ENCODE data around the gene NXPH4.

NXPH4 gene

DNA sequence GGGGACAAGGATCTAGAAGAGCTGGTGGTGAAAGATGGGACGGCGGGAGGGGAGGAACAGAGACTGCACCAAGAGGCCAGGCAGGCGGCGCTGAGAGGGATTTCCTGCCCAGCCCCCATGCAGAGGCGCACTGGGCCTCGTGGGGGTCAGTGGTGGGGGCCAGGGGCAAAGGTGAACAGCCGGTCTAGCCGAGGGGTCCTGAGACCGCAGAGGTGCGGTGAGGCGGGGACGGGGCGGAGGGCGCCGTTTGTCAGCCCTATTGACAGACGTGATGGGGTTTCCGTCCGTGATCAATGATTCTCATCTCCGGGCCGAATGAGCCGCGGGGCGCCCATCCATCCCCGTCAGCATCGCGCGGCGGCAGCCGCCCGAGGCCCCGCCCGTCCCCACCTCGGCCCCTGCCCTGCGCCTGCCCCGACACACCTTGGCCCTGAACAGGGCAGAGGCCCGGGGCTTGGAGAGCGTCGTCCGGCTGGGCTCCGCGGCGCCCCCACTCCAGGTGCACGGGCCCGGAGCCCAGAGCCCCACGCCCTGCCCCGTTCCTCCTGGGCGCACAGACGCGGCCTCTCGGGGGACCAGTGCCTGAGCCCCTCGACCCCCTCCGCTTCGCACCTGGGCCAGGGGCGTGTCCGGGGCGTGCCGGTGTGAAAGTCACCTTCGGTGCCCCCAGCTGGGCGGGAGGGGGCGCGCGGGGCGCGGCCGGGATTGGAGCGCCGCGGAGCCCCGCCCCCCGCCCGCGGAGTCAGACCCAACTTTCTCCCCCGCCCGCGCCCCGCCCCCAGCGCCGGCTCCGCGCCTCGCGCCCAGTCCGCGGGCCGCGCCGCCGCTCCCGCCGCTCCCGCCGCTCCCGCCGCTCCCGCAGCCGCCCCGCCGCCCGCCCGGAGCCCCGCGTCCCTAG is at the start of gene NXPH4:
TSS of gene NXPH4 (plus strand) at position 781 of the 898 bp plus-strand sequence. CDS start 176 bp downstream, outside the sequence.
- in situ Hi-C loops (cut with HindIII; ENCODE audit: low sequenced_read_pairs), result no loop called here

DNA sequence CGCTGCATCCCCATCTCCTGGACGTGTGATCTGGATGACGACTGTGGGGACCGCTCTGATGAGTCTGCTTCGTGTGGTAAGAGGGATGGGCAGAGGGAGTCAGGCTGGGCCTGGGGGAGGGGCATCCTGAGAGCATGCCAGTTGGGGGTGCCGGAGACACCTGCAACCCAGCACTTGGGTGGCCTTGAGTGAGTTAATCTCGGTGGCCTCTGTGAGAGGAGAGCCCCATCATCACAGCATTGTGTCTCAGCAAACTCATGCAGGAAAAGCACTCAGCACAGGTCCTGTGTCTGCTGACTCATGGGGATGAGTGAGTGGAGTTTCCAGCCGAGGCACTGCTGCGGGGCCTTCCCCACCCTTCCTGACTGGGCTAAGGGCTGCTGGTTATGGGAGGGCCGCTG is 49.6 kb upstream of the NXPH4 start:
- in situ Hi-C loops (cut with HindIII; ENCODE audit: low sequenced_read_pairs), result no loop called here

DNA sequence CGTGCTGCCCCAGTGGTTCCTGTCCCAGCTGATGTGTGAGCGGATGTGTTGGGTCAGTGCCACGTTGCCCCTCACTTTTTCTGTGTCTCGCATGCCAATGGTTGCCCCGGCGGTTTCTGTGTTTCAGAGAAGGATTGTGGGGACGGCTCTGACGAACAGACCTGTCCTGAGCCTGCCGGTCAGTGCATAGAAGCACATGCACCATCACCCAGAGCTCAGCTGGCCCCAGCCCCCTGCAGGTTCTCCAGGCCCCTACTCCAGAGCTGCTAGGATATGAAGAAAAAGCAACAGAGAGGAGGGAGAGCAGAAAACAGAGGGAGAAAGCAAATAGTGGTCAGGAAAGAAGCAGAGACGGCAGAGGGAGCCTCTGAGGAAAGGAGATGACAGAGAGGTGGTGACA is 48.5 kb upstream of the NXPH4 start:
- in situ Hi-C loops (cut with HindIII; ENCODE audit: low sequenced_read_pairs), result no loop called here

DNA sequence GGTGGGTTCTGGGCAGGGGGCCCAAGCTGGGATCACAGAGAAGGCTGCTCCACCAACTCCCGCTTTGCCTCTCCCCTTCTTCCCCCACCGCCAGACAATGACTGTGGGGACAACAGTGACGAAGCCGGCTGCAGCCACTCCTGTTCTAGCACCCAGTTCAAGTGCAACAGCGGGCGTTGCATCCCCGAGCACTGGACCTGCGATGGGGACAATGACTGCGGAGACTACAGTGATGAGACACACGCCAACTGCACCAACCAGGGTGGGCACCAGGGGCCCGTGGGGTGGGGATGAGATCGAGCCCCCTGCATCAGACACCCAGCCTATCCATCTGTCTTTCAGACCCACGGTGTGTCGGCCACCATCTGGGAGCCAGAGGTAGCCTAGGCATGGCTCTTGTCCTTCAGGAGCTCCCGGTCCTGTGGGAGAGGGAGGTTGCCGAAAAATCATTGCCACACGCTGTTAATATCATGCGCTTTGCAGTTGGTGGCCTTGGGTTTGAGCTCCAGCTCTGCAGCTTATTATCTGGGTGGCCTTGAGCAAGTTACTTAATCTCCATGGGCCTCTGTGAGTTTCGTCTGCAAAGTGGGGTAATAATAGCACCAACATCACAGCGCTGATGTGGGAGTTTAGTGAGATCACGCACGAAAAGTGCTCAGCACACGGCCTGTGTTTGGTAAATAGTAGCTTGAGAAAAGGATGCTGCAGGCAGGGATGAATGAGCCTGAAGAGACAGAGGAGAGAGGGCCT is 47.4 kb upstream of the NXPH4 start:
- in situ Hi-C loops (cut with HindIII; ENCODE audit: low sequenced_read_pairs), result no loop called here

DNA sequence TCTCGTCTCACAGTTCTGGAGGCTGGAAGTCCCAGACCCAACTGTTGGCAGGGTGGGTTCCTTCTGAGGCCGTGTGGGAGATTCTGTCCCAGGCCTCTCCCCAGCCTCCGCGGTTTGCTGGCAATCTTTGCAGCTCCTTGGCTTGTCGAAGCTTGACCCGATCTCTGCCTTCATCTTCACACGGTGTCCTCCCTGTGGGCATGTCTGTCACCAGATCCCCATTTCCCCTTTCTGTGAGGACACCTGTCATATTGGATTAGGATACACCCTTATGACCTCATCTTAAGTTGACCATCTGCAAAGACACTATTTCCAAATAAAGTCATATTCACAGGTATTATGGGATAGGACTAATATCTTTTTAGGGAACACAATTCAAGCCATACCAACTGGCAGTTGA is 46.6 kb upstream of the NXPH4 start:
- in situ Hi-C loops (cut with HindIII; ENCODE audit: low sequenced_read_pairs), result loop anchor here (5.0 kb wide), 2 partner anchors 48 to 103 kb away; no protein-coding TSS in a partner anchor

DNA sequence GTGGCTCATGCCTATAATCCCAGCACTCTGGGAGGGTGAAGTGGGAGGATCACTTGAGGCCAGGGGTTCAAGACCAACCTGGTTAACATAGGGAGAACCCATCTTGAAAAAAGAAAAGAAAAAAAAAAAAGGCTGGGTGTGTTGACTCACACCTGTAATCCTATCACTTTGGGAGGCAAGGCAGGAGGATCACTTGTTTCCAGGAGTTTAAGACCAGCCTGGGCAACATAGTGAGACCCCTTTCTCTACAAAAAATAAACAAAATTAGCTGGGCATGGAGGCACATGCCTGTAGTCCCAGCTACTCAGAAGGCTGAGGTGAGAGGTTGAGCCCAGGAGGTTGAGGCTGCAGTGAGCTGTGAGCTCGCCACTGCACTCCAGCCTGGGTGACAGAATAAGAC is 46.2 kb upstream of the NXPH4 start:
- in situ Hi-C loops (cut with HindIII; ENCODE audit: low sequenced_read_pairs), result loop anchor here (5.0 kb wide), 2 partner anchors 48 to 103 kb away; no protein-coding TSS in a partner anchor

DNA sequence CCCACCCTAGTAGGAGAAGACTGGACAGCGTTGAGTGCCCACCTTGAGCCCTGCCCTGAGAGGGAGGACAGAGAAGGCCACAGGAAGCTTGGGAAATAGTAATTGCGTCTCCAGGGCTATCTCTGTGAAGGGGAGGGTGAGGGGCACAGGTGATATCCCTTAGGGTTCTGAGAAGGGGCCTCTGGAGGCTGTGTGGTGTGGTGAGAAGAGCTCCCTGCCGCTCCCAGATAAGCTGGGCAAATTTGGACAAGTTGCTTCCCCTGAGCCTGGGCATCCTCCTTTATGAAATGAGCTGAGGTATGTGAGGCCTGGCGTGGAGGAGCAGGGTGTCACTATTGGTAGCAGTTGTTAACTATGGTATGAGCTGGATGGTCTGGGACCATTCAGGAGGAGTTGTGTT is 45.7 kb upstream of the NXPH4 start:
- in situ Hi-C loops (cut with HindIII; ENCODE audit: low sequenced_read_pairs), result loop anchor here (5.0 kb wide), 2 partner anchors 49 to 104 kb away; no protein-coding TSS in a partner anchor

DNA sequence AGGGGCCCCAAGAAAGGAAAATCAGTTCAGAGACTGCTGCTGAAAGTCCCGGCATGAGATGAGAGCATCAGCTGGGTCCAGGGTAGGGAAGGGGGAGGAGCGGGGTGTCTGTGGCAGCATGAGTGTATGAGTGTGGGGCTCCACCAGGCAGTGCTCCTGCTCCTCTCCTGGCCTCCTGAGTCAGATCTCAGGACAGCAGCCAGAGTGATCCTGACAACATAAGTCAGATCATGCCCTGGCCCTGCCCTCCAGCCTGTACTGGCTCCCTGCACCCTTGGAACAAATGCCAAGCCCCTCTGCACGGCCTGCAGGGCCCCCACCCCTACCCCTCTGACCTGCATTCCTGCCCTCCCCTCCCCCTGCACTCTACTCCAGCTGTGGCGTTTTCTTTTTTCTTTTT is 44.9 kb upstream of the NXPH4 start:
- in situ Hi-C loops (cut with HindIII; ENCODE audit: low sequenced_read_pairs), result loop anchor here (5.0 kb wide), 2 partner anchors 49 to 104 kb away; no protein-coding TSS in a partner anchor

DNA sequence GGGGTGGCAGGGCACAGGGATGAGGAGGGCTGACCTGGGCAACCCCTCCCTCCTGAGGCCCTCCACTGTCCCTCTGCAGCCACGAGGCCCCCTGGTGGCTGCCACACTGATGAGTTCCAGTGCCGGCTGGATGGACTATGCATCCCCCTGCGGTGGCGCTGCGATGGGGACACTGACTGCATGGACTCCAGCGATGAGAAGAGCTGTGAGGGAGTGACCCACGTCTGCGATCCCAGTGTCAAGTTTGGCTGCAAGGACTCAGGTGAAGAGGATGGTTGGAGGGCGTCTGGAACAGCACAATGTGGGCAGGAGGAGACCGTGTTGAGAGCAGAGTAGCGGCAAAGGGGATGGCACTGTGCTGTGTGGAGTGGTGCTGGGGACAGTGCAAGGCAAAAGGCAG is 43.5 kb upstream of the NXPH4 start:
- in situ Hi-C loops (cut with HindIII; ENCODE audit: low sequenced_read_pairs), result loop anchor here (5.0 kb wide), 2 partner anchors 51 to 106 kb away; no protein-coding TSS in a partner anchor

DNA sequence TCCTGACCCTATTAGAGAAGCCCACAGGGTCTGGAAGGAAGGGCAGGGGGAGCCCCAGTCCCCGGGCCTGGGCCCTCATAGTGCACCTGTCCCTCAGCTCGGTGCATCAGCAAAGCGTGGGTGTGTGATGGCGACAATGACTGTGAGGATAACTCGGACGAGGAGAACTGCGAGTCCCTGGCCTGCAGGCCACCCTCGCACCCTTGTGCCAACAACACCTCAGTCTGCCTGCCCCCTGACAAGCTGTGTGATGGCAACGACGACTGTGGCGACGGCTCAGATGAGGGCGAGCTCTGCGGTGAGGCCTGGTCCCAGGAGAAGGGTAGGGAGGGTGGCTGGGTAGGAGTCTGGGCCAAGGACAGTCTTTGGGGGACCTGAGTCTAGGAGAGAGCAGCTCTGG is 42.9 kb upstream of the NXPH4 start:
- in situ Hi-C loops (cut with HindIII; ENCODE audit: low sequenced_read_pairs), result loop anchor here (5.0 kb wide), 2 partner anchors 51 to 106 kb away; no protein-coding TSS in a partner anchor

DNA sequence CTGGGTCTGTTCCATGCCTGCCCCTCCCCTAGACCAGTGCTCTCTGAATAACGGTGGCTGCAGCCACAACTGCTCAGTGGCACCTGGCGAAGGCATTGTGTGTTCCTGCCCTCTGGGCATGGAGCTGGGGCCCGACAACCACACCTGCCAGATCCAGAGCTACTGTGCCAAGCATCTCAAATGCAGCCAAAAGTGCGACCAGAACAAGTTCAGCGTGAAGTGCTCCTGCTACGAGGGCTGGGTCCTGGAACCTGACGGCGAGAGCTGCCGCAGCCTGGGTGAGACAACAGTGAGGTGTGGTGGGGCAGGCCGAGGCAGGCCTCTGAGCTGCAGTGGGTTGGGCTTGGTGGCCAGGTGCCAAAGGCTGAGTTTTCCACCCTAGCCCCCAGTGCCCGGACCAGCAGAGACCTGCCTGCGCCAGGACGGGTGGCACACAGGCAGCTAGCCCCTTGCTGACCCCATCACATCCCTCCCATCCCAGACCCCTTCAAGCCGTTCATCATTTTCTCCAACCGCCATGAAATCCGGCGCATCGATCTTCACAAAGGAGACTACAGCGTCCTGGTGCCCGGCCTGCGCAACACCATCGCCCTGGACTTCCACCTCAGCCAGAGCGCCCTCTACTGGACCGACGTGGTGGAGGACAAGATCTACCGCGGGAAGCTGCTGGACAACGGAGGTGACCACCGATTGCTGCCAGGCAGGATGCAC is 41.0 kb upstream of the NXPH4 start:
- in situ Hi-C loops (cut with HindIII; ENCODE audit: low sequenced_read_pairs), result no loop called here

DNA sequence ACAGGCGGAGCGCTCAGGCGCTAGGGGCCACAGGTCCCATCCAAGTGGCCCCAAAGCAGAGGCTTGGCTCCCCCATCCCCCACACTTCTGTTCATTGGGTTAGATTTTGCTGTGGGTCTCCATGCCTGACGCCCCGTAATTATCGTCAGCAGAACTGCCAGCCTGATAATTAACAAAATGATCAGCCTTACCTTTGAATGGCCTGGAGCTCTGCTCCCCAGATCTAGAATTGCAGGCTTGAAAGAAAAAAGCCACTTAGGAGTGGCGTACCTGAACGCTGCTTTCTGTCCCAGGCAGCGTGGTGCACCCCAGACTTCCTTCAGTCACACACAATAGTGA is 40.5 kb upstream of the NXPH4 start:
- in situ Hi-C loops (cut with HindIII; ENCODE audit: low sequenced_read_pairs), result no loop called here

DNA sequence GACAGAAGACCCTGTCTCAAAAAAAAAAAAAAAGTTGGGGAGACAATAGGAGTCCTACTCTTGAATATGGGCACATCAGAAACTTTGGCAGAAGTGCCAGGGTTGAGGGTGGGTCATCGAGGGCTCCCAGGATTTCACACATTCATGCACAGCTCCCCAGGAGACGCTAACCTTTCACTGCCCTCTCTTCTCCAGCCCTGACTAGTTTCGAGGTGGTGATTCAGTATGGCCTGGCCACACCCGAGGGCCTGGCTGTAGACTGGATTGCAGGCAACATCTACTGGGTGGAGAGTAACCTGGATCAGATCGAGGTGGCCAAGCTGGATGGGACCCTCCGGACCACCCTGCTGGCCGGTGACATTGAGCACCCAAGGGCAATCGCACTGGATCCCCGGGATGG is 39.7 kb upstream of the NXPH4 start:
- in situ Hi-C loops (cut with HindIII; ENCODE audit: low sequenced_read_pairs), result no loop called here

DNA sequence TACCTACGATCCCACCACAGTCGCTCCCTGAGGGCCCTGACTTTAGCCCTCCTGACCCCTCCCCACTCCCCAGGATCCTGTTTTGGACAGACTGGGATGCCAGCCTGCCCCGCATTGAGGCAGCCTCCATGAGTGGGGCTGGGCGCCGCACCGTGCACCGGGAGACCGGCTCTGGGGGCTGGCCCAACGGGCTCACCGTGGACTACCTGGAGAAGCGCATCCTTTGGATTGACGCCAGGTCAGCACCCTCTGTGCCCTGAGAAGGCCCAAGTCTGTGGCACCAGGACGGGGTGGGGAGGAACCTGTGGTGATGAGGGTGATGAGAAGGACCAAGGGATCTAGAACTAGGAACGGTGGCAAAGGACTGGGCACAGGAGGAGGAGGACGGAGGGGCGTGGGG is 39.2 kb upstream of the NXPH4 start:
- in situ Hi-C loops (cut with HindIII; ENCODE audit: low sequenced_read_pairs), result no loop called here

DNA sequence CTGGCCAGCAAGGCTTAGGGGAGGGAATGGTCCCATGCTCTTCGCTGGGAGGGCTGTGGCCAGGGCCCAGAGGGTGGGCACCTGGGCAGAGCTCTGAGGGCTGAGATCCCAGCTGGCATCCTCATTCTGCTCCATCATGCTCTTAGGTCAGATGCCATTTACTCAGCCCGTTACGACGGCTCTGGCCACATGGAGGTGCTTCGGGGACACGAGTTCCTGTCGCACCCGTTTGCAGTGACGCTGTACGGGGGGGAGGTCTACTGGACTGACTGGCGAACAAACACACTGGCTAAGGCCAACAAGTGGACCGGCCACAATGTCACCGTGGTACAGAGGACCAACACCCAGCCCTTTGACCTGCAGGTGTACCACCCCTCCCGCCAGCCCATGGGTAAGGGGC is 38.4 kb upstream of the NXPH4 start:
- in situ Hi-C loops (cut with HindIII; ENCODE audit: low sequenced_read_pairs), result no loop called here

DNA sequence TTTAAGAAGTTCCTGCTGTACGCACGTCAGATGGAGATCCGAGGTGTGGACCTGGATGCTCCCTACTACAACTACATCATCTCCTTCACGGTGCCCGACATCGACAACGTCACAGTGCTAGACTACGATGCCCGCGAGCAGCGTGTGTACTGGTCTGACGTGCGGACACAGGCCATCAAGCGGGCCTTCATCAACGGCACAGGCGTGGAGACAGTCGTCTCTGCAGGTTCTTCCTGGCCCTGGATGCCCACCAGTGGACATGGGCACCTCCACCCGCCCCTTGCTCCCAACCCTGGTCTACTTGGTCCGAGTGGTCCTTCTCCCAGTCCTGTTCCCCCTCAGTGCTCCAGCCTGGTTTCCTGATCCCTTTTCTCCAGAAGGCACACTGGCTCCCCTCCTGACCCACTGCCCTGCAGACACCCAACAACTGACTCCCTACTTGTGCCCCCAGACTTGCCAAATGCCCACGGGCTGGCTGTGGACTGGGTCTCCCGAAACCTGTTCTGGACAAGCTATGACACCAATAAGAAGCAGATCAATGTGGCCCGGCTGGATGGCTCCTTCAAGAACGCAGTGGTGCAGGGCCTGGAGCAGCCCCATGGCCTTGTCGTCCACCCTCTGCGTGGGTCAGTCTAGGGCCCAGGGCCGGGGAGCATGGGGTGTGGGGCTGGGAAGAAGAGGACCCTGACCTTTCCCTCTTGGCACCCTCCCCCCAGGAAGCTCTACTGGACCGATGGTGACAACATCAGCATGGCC is 37.1 kb upstream of the NXPH4 start:
- in situ Hi-C loops (cut with HindIII; ENCODE audit: low sequenced_read_pairs), result no loop called here

DNA sequence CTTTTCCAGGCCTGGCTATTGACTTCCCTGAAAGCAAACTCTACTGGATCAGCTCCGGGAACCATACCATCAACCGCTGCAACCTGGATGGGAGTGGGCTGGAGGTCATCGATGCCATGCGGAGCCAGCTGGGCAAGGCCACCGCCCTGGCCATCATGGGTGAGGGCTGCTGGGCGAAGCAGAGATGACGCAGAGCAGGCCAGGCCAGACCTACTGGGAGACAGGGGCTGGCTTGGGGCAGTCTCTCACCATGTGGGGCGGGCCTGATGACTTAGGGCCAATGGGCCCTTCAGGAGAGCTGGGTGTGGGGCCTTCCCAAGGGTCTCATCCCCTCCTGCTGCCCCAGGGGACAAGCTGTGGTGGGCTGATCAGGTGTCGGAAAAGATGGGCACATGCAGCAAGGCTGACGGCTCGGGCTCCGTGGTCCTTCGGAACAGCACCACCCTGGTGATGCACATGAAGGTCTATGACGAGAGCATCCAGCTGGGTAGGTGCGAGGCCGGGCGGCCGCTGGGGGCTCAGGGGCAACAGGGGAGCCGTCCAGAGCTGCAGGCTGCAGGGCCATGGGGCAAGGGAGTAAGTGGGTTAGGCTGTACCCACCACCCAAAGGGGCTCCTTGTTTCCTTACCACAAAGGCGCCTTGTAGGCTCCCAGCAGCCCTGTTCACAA is 36.1 kb upstream of the NXPH4 start:
- in situ Hi-C loops (cut with HindIII; ENCODE audit: low sequenced_read_pairs), result no loop called here

DNA sequence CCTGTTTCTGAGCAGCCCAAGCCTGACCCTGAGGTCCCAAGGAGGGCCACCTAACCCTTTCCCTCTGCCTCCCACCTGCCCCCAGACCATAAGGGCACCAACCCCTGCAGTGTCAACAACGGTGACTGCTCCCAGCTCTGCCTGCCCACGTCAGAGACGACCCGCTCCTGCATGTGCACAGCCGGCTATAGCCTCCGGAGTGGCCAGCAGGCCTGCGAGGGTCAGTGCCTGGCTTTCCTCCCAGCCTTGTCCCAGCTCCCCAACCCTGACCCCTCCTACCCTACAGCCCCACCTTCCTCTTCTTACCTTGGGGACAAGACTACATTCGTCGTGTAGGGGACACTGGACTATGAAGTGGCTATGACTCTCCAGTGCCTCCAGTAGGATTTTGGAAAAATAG is 35.5 kb upstream of the NXPH4 start:
- in situ Hi-C loops (cut with HindIII; ENCODE audit: low sequenced_read_pairs), result no loop called here

DNA sequence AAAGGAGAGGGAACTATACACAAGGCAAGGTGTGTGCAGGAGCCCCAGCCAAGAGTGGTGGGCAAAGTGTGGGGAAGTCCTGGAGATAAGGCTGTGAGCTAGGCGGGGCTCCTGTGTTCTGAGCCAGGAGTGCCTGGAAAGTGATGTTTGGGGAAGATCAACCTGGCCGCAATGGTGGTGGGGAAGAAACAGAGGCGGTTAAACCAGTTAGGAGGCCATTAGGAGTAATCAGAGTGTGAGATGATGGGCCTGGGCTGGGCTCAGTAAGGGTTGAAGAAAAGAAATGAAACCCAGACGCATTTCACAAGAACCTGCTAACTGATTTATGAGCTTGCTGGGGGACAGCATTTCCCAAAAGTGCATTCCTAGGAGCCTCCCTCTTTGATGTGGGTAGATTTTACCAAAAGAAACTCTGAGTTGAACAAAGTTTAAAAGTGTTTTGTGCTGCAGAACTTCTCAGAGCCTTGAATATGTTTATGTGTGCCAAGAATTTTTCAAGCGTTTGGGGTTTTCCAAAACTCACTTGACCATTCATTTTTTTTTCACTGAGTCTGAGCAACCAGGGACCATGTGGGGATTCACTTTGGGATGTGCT is 34.9 kb upstream of the NXPH4 start:
- in situ Hi-C loops (cut with HindIII; ENCODE audit: low sequenced_read_pairs), result no loop called here

All from endothelial cell of hepatic sinusoid (primary cell).